ENCODE results near the gene DHX8. TPM values are rescaled to one million over a fixed set of nuclear protein-coding genes. Genes with fewer than 3 reads are reported as not detected.

DHX8 gene
- total RNA-seq, 3 donors from 2014 or later = 32.5 to 44.1 (median 42.0) TPM

GRCh38 chr17:43517161-43517560 is 33.4 kb downstream of the DHX8 start:
- H3K27me3 ChIP-seq = no peaks in the 10 kb centered on the region
- H3K36me3 ChIP-seq = no peaks in the 10 kb centered on the region
- H3K4me3 ChIP-seq = no peak overlapping the region
- intact Hi-C loops (cut with DNase I; ENCODE audit: low total_unique reads) = no loop called here
- no peak overlapping the region for H3K27ac ChIP-seq
- H3K4me1 ChIP-seq = no peaks in the 10 kb centered on the region
- H3K9me3 ChIP-seq = no peaks in the 10 kb centered on the region
- TF ChIP-seq POLR2AphosphoS5 (IDR thresholded peaks at IDR 0.05) (no peak), CTCF (IDR thresholded peaks at IDR 0.05) (no peak), POLR2A (IDR thresholded peaks at IDR 0.05) (no peak)
- no peak for DNase-seq (ENCODE audit: low spot score in 2 of 2)

GRCh38 chr17:43517615-43518386 is 34.0 kb downstream of the DHX8 start:
- no peak for TF ChIP-seq POLR2A (IDR thresholded peaks at IDR 0.05)
- H3K4me3 ChIP-seq = no peak overlapping the region
- no peak for DNase-seq (ENCODE audit: low spot score in 2 of 2)
- no peaks in the 10 kb centered on the region for H3K27me3 ChIP-seq
- H3K27ac ChIP-seq = no peak overlapping the region
- H3K9me3 ChIP-seq = no peaks in the 10 kb centered on the region
- H3K36me3 ChIP-seq = no peaks in the 10 kb centered on the region
- H3K4me1 ChIP-seq = no peaks in the 10 kb centered on the region
- intact Hi-C loops (cut with DNase I; ENCODE audit: low total_unique reads) = no loop called here

- Histone ChIP-seq H3K4me1 (no peaks in the 10 kb centered on the region), H3K9me3 (no peaks in the 10 kb centered on the region), H3K4me3 (no peak overlapping the region), H3K27ac (no peak overlapping the region), H3K27me3 (no peaks in the 10 kb centered on the region), H3K36me3 (no peaks in the 10 kb centered on the region)
- TF ChIP-seq POLR2A (IDR thresholded peaks at IDR 0.05) = no peak
- TF ChIP-seq POLR2AphosphoS5 (IDR thresholded peaks at IDR 0.05) = no peak
- TF ChIP-seq CTCF (IDR thresholded peaks at IDR 0.05) = no peak
- intact Hi-C loops (cut with DNase I; ENCODE audit: low total_unique reads) = no loop called here
- no peak for DNase-seq (ENCODE audit: low spot score in 2 of 2)
Observed at GRCh38 chr17:43521389-43521788, 37.6 kb downstream of the DHX8 start.

- Histone ChIP-seq H3K36me3 (no peaks in the 10 kb centered on the region), H3K4me1 (peaks cover 0 to 3% of the 10 kb centered on the region in 2 donors), H3K9me3 (no peaks in the 10 kb centered on the region), H3K27me3 (no peaks in the 10 kb centered on the region), H3K4me3 (no peak overlapping the region), H3K27ac (peak overlapping the region in 1 of 2 donors; percentile 28)
- TF ChIP-seq CTCF (IDR thresholded peaks at IDR 0.05) = no peak
- no peak for TF ChIP-seq POLR2AphosphoS5 (IDR thresholded peaks at IDR 0.05)
- no peak for TF ChIP-seq POLR2A (IDR thresholded peaks at IDR 0.05)
- DNase-seq (ENCODE audit: low spot score in 2 of 2) = no peak
- intact Hi-C loops (cut with DNase I; ENCODE audit: low total_unique reads) = no loop called here
Observed at GRCh38 chr17:43524945-43525575, 41.3 kb downstream of the DHX8 start.

- H3K4me3 ChIP-seq = no peak overlapping the region
- no peak for TF ChIP-seq CTCF (IDR thresholded peaks at IDR 0.05)
- TF ChIP-seq POLR2AphosphoS5 (IDR thresholded peaks at IDR 0.05) = no peak
- TF ChIP-seq POLR2A (IDR thresholded peaks at IDR 0.05) = no peak
- peaks cover 0 to 5% of the 10 kb centered on the region in 2 donors for H3K4me1 ChIP-seq
- intact Hi-C loops (cut with DNase I; ENCODE audit: low total_unique reads) = no loop called here
- H3K27me3 ChIP-seq = no peaks in the 10 kb centered on the region
- H3K27ac ChIP-seq = peak overlapping the region in 1 of 2 donors; percentile 27
- no peaks in the 10 kb centered on the region for H3K36me3 ChIP-seq
- no peaks in the 10 kb centered on the region for H3K9me3 ChIP-seq
- DNase-seq (ENCODE audit: low spot score in 2 of 2) = no peak
Observed at GRCh38 chr17:43526886-43527648, 43.3 kb downstream of the DHX8 start.
